TTC549 (cell line): ENCODE results near the gene PSTPIP1.

Source experiments
- FAIRE-seq: peaks from 2 replicates; lab custom pipeline; 2012; peaks lifted over from hg19 to GRCh38; lab: Jason Lieb, UNC

PSTPIP1 gene

DNA sequence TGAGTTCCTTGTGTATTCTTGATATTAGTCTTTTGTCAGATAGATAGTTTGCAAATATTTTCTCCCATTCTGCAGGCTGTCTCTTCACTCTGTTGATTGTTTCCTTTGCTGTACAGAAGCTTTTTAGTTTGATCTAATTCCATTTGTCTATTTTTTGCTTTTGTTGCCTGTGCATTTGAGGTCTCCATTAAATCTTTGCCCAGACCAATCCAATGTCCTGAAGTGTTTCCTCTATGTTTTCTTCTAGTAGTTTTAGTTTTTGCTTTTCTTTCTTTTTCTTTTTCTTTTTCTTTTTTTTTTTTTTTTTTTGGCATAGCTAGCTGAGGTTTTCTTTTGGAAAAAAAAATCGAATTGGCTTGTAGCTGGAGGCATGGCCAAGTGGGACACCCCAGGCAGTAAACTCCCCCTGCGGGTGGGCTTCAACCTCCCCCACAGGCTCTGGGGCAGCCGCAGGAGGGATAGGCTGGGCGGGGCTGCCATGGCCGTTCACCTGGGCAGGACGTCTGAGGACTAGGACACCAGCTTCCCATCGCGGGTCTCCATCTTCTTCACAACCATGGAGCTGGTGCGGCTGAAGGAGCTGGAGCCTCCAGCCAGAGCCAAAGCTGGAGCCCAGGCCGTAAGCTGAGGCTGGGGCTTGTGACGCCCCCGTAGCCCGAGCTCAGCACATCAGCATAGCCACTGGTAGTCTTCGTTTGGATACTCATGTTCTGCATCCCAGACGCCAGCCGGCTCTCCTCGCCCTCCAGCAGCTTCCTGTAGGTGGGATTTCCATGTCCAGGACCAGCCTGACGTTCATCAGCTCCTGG lies 16.2 kb upstream of the PSTPIP1 start:
- no peak for FAIRE-seq

DNA sequence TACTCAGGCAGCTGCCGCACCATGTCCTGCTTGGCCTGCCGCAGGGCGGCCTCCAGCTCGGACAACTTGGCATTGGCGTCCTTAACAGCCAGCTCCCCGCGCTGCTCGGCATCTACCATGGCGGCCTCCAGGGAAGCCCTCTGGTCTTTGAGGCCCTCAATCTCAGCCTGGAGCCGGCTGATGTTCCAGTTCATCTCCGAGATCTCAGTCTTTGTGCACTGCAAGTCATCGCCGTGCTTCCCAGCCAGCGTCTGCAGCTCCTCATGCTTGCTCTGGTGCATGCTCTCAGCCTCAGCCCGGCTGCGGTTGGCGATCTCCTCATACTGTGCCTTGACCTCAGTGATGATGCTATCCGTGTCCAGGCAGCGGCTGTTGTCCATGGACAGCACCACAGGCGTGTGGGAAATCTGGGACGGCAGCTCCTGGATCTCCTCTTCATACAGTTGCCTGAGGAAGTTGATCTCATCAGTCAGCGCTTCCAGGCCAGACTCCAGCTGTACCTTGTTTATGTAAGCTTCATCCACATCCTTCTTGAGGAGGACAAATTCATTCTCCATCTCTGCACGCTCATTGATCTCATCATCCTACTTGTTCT lies 15.5 kb upstream of the PSTPIP1 start:
- no peak for FAIRE-seq

DNA sequence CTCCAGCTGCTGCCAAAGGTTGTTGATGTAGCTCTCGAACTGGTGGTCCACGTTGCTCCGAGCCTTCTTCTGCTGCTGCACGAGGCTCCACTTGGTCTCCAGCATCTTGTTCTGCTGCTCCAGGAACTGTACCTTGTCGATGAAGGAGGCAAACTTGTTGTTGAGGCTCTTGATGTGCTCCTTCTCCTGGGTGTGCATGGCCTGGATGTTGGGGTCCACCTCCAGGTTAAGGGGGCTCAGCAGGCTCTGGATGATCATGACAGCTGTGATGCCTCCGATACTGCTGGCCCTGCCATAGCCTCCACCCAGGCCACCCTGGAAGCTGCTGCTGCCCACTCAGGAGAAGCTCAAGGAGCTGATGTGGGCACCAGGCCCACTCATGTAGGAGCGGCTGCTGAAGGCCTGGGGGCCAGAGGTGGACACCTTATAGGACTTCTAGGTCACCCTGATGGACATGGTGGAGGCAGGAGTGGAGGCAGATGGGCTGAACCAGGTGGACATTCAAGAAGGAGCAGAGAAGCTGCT lies 14.9 kb upstream of the PSTPIP1 start:
- FAIRE-seq = no peak

DNA sequence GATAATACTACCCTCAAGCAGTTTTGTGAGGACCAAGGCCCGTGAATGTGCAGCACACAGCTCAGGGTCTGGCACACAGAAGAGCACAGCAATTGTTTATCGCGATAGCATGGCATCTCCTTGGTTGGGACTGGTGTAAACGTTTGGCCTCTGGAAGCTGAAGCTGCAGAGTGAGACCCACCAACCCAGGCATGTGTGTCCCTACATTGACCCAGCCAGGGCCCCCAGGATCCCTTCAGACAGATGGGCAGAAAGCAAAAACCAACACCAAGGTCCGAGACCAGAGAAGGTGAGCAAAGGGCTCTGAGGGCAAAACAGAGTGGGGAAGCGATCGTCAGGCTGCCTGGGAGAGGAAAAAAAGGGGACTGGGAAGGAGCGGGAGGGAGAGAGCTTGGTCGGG lies 12.6 kb upstream of the PSTPIP1 start:
- FAIRE-seq = no peak

DNA sequence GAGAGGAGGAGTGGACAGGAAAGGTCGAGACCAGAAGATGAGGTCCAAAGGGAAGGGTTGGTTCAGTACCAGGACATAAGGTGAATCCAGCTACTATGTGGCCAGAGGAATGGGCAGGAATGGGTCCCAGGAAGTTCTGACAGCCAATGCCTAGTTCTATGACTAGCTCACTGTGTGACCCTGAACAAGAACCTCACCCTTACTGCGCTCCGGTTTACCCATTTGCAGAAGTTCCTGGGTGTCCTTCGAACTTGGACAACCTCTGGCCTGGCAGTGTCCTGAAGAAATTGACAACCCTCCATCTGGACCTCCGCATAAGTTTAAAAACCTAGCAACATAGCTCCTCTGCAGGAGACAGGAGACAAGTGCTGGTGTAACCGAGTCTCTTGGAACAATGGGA lies 12.2 kb upstream of the PSTPIP1 start:
- FAIRE-seq = no peak

DNA sequence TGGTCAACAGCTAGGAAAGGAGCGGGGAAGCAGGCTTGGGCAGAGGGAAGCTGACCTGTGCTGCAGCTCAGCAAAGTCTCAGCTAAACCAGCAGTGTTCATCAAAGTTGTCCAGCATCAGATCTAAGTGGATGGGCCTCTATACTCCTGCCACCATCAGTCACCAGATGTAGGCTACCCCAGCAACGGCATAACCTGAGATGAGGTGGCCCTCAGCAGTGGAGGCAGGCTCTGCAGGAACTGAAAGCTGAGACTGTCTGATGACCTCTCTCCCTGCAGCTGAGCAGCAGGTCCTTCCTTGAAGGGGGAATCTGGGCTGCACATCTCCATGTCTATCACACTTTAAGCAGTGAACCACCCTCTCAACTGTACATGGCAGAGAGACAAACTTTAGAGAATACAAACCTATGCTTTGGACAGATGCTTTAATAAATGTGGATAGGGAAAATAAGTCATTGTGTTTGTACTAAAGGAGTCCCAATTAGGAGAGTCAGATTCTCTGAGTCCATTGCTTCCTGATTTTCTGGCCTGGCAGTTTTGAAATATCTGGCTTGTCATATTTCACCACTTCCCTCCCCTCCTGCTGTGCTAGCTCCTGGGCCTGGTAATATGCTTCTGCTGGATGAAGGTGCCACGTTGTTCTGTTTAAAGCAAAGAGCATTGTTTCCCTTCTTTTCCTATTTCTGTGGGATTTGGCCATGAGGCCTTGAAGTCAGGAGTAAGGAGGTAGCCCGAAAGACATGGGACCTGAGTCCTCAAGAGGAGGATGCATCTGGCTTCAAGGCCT lies 11.1 kb upstream of the PSTPIP1 start:
- FAIRE-seq = no peak

DNA sequence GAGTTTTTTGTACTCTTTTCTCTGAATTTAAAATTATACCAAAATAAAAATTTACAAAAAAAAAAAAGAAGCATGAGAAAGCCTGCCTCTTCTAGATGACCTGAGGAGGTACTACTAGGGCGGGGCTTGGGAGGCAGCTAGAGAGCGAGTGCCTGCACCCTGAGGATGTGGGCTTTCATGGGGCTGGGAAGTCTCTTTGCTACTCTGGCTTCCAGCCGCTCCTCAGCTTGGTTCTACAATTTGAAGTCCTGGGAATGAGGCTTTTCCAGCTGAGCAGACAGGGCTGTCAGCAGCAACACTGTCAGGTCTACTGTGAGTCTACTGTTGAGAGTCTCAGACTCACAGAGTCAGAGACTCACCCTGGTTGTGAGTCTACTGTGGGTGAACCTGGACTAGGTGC lies 8.2 kb upstream of the PSTPIP1 start:
- no peak for FAIRE-seq

DNA sequence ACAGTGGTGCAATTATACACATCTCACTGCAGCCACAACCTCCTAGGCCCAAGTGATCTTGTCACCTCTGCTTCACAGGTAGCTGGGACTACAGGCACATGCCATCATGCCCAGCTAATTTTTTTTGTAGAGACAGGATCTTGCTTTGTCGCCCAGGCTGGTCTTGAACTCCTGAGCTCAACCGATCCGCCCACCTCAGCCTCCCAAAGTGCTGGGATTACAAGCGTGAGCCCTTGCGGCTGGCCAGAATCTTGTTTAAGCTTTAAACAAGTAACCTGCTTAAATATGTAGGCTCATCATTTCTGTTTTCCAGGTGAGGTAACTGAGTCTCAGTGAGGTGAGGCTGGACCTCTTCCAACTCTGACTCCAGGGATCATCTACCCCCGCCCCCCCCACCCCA lies 7.7 kb upstream of the PSTPIP1 start:
- FAIRE-seq = no peak

DNA sequence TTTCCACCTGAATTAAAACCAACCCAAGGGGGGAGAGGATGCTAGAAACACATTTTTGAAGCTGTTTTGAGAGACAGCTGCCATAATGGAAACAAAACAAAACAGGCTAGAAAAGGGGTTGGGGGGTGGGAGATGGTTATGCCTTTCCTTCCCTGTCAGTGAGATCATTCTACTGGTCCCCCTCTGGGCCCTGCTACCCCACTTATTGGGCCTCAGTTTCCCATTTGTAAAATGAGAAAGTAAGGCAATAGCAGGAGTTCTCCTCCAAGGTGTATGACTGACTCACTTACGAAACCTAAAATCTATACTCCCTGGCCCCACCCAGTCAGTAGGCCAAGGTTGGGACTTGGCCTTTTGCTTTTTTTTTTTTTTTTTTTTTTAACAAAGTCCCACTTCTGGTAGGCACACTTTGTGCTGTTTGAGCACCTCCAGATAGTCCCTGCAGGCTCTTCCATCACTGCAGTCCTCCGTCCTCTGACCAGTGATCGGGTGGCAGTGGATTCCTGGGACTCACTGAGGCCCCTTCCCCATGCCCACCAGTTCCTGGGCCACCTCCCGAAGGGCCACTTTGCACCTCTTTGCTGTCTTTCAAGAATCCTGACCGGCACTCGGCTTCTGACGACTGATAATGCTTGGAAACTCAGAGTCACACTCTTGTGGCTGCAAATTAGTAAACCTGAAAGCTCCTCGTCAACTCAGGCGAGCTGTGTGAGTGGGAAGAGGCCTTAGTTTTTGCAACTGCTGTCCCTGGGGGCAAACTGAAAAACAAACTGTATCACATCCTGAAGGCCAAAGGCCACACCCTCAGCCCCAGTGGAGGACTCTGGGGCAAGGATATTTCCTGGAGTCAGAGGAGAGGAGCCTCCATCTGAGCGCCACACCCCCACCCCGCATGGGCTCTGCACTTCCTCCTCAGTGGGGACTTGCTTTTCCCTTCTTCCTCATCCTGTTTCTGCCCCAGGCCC lies 6.7 kb upstream of the PSTPIP1 start:
- FAIRE-seq = no peak

DNA sequence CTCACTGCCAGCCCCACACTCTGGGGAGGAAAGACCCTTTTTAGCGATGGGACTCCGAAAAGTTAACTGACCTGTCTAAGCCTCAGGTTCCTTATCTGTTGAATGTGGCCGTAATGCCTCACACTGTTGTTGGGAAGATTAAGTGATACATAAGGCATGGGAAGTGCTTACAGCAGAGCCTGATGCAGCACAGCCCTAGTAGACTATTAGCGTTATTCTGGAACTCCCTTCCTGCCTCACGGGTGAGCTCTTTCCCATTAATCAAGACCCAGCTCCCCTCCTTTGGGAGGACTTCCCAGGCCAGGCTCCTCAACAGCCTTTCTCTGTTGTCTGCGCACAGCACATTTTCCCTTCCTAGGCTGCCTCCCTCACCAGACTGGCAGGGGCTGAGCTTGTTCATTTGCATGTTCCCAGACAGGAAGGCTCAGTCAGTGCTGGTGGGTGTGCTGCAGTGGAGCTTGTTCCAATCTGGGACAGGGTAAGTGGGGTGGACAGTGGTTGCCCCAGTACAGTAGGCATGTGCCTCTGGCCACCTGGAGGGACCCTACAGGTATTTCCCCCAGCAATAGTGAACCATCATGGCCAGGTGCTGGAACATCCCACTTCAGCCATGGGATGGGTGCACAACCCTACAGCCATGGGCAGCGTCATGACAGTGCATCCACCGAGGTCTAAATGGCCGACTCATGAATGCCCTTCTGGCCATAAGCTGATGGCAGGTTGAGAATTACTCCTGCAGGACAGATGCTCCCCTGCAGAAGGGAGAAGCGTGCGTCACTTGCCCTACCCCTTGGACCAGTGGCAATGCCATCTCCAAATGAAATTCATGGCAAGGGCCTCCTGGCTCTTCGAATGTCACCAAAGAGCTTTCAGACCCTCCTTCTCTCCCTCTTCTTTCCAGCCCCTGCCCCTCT lies 5.8 kb upstream of the PSTPIP1 start:
- no peak for FAIRE-seq

DNA sequence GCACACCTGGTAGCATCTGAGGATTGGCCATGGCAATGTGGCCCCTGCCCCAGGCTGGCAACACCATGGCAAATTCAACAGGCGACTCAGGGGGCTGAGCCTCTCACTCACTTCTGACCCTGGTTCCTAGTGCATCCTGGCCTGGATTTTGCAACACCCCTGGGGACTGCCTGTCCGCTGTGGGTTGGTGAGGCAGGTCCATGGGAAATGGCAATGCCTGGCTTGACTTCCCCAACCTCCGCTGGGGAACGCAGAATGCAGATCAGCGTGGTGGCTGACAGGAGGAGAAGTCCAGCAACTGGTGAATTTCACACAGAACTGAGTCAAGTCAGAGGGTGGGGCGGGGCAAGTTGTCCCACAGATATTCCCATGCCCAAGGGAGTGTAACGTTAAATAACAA lies 3.9 kb upstream of the PSTPIP1 start:
- no peak for FAIRE-seq

DNA sequence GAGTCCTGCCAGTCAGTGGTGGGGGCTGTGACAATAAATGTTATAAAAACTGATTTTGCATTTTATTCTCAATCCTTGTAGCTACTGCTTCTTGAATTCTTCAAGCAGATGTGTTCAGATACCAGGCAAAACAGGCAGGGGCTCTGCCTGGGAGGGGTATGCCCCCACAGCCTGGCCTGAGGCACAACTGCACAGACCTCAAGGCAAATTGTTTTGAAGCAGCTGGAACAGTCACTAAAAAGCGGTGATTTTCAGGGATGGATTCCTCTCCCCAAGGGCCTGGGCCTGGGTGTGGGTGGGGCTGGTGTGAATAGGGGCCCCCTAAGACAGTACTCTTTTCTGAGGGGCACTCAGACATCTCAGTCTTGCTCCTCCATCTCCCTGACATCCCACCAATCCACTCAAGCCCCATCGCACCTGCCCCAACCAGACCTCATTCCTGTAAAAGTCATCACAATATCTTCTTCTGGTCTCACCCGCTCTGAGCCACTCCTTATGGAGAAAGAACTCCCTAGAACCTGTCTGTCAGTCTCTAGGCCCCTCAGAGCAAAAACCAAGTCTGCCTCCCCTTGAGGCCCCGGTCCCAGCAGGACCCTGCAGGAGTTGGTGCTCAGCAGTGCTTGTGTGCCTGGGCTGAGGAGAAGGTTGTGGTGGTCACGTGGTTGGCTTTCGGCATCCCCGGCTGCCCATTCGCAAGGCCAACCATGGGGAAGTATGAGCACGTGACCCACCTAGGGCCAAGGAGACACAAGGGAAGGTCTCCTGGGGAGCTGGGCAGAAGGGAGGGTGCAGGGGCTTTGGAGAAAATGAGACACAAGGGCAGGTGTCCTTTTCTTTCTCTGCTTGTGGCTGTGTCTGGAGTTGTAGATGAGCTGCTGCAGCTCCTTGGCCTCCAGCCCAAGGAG lies 2.9 kb upstream of the PSTPIP1 start:
- FAIRE-seq = no peak

DNA sequence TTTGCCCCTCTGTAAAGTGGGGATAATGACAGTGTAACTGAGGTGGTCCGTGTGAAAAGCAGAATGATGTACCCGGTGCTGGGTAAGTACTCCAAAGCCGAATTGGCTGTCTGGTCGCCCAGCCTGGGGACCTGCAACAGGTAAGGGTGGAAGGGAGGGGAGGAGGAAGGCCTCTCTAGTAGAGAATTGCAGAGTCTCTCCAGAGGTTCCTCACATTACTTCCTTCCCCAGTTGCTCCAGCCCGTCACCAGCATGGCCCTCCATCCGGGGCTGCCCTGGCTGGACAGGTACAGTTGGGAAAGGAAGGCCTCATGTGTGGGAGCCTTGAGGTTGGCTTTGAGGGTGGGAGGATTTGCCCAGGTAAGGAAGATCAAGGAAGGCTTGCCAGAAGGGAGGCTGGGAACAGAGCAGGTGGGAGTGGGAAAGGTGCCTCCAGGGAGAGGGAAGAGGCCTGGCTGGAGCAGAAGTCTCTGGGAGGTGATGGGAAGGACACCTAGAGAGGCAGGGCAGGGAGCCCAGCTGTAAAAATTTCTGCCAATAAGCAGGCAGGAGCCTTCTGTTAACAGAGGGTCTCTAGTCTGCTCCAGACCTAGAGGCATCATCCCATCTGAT lies 1.7 kb upstream of the PSTPIP1 start:
- no peak for FAIRE-seq

DNA sequence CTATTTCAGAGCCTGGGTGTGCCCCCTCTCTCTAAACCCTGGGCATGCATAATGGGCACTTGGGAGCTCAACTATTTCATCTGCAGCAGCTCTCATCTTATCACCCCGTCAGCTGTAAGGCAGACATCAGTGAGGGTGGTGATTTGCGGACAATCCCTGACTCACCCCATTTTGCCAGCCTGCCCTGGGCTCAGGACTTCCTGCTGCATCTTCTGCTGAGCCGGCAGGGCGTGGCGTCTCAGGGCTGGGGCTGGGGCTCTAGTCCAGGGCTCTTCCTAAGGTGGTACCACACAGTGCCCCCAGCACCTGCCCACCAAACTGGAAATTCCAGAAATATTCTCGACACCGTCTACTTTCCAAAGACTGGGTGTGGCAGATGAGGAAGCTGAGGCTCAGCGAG lies 925 bp upstream of the PSTPIP1 start:
- FAIRE-seq = no peak

DNA sequence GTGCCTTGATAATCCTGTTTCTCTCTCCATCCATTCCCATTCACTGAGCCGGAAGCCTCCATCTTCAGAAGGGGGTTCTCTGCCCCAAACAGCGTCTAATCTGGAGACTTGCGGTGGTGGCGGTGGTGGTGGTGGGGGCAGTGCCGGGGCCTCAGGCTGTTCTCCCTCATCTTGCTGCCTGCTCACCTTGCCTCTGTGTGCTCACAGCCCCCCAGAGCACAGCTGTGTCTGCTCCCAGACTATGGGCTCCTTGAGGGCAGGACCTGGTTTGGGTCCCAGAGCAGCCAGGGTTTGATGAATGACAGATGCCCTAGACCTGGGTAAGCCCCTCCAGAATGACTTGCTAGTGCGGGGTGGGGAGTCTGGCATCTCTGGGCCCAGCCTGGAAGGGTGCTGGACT lies 430 bp upstream of the PSTPIP1 start:
- FAIRE-seq = no peak

DNA sequence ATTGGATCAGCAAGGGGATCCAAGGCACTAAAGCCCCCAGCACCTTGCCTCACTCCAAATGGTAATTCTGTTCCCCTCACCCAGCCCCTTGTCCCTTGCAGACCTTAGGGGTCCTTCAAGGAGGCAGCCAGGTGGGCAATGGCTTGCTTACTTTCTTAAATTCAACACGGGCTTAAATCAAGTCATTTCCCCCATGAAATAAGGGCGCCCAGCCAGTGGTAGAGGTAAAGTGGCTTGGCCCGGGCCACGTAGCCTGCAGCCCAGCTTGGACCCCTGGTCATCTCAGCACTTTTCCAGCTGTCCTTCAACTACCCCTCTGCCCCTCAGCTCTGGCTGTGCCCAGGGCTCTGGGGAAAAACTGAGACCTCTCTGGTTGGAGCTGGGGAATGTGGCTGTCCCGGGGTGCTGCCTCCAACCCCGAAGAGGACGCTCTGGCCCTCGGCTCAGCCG lies 1.2 kb downstream of the PSTPIP1 start:
- FAIRE-seq = no peak

DNA sequence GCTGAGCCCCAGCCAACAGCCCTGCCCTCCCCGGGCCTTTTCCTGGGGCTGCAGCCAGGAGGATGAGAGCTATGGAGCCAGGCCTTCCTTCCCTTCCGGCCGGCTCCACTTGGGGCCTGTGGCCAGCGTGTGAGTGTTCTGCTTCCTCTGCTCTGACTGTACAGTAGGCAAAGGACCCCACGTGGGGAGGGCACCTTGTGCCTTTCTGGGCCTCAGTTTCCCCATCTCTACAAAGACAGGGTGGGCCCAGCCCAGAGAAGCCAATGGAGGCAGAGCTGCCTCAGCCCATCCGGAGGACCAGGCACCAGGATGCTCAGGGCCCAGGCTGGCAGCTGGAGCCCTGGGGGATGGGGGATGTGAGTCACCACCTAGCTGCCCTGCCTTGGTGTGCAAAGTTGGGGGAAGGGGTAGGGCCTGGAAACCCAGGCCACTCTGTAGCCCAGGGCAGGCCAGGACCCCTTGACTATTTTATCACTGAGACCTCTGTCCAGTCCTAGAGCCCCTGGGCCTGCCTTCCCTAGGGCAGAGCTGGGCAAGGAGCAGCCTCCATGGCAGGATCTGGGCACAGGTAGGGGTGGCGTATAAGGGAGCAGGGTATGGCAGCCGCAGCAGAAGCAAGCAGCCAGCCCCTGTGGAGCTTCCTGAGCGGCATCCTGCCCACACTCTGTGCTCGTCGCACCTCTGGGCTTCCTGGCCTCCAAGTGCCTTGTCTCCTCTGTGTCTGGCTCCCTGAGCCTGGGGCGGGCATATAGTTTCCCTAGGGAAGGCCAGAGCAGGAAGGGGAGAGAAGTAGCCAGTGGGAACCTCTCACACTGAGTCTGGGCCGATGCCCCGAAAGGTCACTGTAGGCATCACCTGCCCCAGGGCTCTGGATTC lies 1.8 kb downstream of the PSTPIP1 start:
- no peak for FAIRE-seq

DNA sequence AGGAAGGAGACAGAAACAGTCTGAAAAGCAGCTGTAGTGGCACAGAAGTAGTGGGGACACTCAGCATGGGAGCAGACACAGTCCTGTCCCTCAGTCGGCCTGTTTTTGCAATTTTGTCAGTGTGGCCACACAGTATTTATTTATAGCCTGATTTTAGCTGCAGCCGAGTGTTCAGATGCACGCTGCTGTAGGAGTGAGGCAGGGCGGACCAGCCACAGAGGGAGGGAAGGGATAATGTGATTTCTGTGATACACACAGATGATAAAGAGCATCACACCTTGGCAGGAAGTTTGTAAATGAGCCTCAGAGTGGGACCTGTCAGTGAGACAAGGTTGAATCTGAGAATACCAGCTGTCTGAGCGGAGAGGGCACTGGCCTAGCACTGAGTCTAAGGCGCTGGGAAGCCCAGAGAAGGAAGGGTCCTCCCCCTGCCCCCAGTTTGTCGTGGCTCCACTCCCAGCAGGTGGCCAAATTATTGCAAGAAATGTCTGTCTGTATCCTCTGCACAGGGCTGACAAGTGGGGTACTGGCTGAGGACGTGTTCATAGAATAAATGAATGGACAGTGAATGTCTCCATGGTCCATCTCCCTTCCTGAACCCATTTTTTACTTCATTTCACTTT lies 3.8 kb downstream of the PSTPIP1 start:
- no peak for FAIRE-seq
